Ovary (tissue), 9 donors: Measurements from ENCODE around the gene MORN1. TPM values are rescaled to one million over a fixed set of nuclear protein-coding genes. Genes with fewer than 3 reads are reported as not detected.

Source experiments
- DNase-seq, 5 donors: peaks; one replicate each; pipeline ENCODE4 v3.0.0-alpha.2; 2019 to 2020
- H3K27ac ChIP-seq, 2 donors: fragments of 200-600 bp; one replicate each; pipeline versions ENCODE4 v1.5.1 to v1.8.0; 2019 to 2022
- H3K27me3 ChIP-seq: fragments of 200-600 bp; one replicate; pipeline ENCODE4 v1.8.0; 2022
- H3K36me3 ChIP-seq: fragments of 200-600 bp; sonication (generic); one replicate; pipeline ENCODE4 v1.5.1; 2019
- H3K4me1 ChIP-seq: one replicate; pipeline ENCODE4 v1.8.1; 2013; ENCODE audit warnings: mild to moderate bottlenecking, moderate library complexity; ENCODE audit not compliant: insufficient read depth
- H3K4me3 ChIP-seq: fragments of 200-600 bp; sonication (generic); one replicate; pipeline ENCODE4 v1.5.1; 2017
- H3K9me3 ChIP-seq, 2 donors: fragments of 200-600 bp in 1 of 2; sonication (generic) in 1 of 2; one replicate each; pipeline versions ENCODE4 v1.5.1 to v1.8.1; 2013 to 2019; ENCODE audit warnings: mild to moderate bottlenecking in 1 of 2, moderate library complexity in 1 of 2
- CTCF ChIP-seq, 3 donors: fragments of 450-650 bp in 2 of 3; fragments of 200-600 bp in 1 of 3; IDR thresholded peaks; one replicate each; pipeline versions ENCODE4 v1.5.1 to v1.8.0; 2016 to 2022; ENCODE audit warnings: antibody characterized with exemption in 3 of 3, mild to moderate bottlenecking in 1 of 3
- EP300 ChIP-seq: sonication (generic); formaldehyde crosslinking; IDR thresholded peaks from one replicate; pipeline ENCODE4 v1.6.1; 2017; ENCODE audit warnings: antibody characterized with exemption
- POLR2A ChIP-seq: fragments of 450-650 bp; IDR thresholded peaks from one replicate; pipeline ENCODE4 v1.6.1; 2017; ENCODE audit warnings: antibody characterized with exemption, mild to moderate bottlenecking, moderate library complexity
- WGBS, 3 donors: extraction: QIAGEN DNeasy Blood & Tissue Kit in 1 of 3; methylation state at CpG; one replicate each; pipeline versions ENCODE4 v1.1.5 to v1.1.7; 2013 to 2017; 5-methylcytosine and 5-hydroxymethylcytosine counted together
- intact Hi-C, 4 donors: fragments of 100-400 bp; cut with DNase I; formaldehyde crosslinking; loops; one replicate each; pipeline versions ENCODE4 v1.11.0 to v1.15.1; 2022 to 2023
- polyA plus RNA-seq, 2 donors: library from polyadenylated mRNA; stranded (reverse); fragments of 200-250 nt in 1 of 2; fragments of 350-450 nt in 1 of 2; fragmentation: Illumina TruSeq in 1 of 2; extraction: RNeasy Lipid Tissue Mini Kit (QIAGEN cat#74804) in 1 of 2; gene quantifications; one replicate each; pipeline ENCODE4 v1.2.3, GENCODE V29; 2013 to 2014
- total RNA-seq, 7 donors: library from RNA; depleted of rRNA in 2 of 7; stranded (reverse); fragments of >200 nt in 2 of 7; fragmentation: NEBNext Ultra II Directional in 3 of 7; extraction: Animal tissue kit (Norgen Biotek cat#: 25700) in 3 of 7; gene quantifications; one replicate each; pipeline versions ENCODE4 v1.1.0 to v1.2.4, GENCODE V29; 2016 to 2023
- donor health status: DM: no; HTN: no; CAD: no; lungs with moderate emphysema.
- donor health status: DM: no; HTN: no; CAD: no.
- donor health status: Bipolar disorder and iron deficiency.
- donor health status: DM: yes; HTN: yes; CAD: no.
- donor health status: DM: no; HTN: no; CAD: no.
- donor health status: DM: yes; HTN: yes; CAD: no.

MORN1 gene
- total and polyA plus RNA-seq, 9 donors: 1.7 to 24.2 (median 17.7) TPM

DNA sequence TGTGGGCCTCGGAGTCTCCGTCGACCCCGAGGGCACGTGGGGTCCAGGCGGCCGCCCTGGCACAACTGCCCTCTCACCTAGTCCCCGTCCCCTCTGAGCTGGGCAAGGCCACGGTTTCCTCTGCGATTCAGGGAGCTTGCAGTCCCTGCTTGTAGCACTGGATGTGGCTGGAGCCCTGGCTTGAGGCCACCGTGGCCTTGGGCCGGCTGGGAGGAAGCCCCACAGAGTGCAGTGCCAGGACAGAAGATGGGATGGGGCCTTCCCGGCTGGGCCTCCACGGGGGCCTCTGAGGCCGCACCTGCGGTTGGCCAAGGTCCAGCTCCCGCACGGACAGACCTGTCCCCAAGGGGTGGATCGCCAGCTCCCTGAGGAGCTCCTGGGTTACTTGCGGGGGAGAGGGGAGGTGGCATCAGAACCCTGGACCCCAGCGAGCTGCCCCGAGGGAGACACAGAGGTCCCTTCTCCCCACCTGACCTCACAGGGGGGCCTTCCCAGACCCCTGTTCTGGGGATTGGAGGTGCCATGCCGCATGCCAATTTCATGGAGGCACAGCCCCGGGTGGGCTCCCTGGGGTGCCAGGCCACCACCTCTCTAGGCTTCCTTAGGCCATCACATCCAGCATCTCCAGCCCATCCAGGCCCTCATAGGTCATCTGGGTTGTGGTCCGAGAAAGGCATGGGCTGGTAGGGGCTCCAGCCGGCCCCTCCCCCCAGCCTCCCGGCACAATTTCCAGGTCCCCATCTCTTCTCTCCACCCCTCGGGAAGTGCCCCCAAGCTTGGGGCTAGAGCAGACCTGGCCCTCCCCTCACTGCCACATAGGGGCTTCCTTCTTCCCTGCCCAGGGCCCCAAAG is 80.8 kb downstream of the MORN1 start:
- H3K27me3 ChIP-seq: no peaks in the 10 kb centered on the region
- H3K4me1 ChIP-seq: peaks cover 25% of the 10 kb centered on the region
- no peaks in the 10 kb centered on the region for H3K36me3 ChIP-seq
- H3K27ac ChIP-seq: peak overlapping the region; percentile 61 to 75
- no peak for TF ChIP-seq CTCF (IDR thresholded peaks at IDR 0.05)
- TF ChIP-seq EP300: no peak
- no peak for TF ChIP-seq POLR2A
- no peaks in the 10 kb centered on the region for H3K9me3 ChIP-seq
- intact Hi-C loops: loop anchor here in 3 of 4 donors (5.0 to 10.0 kb wide), 3 partner anchors 78 to 116 kb away; partner anchors contain the start of gene FAAP20 (in 1 of the 3)
- H3K4me3 ChIP-seq: no peak overlapping the region
- peak; percentile 71 to 86 (median 78) for DNase-seq
- WGBS, 3 donors: 41 to 49% (median 45%) methylated on average over 27 to 28 of the region's 28 CpGs

DNA sequence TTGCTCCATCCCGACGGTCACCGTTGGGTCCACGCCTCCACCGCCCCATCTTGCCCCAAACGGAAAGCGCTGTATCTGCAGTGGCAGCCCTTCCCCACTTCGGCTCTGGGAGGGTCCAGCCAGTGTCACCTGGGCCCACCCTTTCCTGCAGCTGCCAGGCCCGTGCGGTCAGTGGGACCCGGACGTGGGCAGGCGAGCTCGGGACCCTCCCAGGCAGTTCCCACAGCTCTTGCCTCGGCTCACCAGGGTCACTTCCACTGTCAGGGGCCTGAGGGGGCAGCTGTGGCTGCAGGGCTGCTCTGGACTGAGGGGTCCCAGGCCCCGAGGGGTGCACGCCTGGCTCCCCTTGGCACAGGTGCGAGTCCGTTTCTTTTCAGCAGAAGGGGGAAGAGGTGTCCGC is 82.5 kb downstream of the MORN1 start:
- Histone ChIP-seq H3K36me3 (no peaks in the 10 kb centered on the region), H3K27ac (no peak overlapping the region), H3K27me3 (no peaks in the 10 kb centered on the region), H3K9me3 (no peaks in the 10 kb centered on the region), H3K4me1 (peaks cover 18% of the 10 kb centered on the region), H3K4me3 (no peak overlapping the region)
- TF ChIP-seq EP300 (no peak), POLR2A (no peak), CTCF (IDR thresholded peaks at IDR 0.05) (no peak)
- WGBS, 3 donors: 88 to 93% (median 90%) methylated on average over 20 of the region's 20 CpGs
- intact Hi-C loops: loop anchor here in 1 of 4 donors (5.0 kb wide), 1 partner anchor 77 kb away; no protein-coding TSS in a partner anchor
- no peak for DNase-seq

- no peak for TF ChIP-seq POLR2A
- TF ChIP-seq CTCF (IDR thresholded peaks at IDR 0.05): no peak
- no peak for TF ChIP-seq EP300
- H3K36me3 ChIP-seq: no peaks in the 10 kb centered on the region
- intact Hi-C loops: loop anchor here in 1 of 4 donors (5.0 kb wide), 1 partner anchor 76 kb away; no protein-coding TSS in a partner anchor
These were observed 83.4 kb downstream of the MORN1 start for GRCh38 chr1:2307972-2308371.

DNA sequence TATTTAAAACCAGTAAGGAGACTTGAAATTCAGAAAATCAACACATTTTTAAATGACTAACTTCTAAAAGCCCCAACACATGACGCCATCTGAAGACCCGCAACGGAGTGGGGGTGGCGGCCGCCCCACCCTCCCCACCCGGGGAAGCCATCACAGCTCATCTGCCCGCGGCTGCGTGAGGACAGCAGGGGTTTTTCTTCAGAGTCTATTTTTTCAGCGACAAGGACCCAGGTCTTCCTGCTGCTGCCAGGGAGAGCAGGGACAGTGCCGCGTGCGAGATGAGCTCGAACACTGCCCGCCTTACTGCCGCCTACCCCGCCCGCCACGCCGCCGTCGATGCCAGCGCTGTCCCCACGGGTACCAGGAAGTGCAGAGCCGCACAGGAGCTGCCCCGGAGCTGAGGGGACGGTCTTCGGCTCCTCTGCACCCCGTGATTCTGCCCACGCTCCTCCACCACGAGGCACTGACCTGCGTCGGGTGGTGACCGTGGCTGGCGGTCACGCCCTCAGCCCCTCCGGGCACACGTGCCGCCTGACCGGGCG is 84.2 kb downstream of the MORN1 start:
- WGBS, 3 donors: 92% methylated on average over 41 of the region's 41 CpGs
- peaks cover 11% of the 10 kb centered on the region for H3K4me1 ChIP-seq
- H3K36me3 ChIP-seq: no peaks in the 10 kb centered on the region
- H3K4me3 ChIP-seq: no peak overlapping the region
- no peak overlapping the region for H3K27ac ChIP-seq
- intact Hi-C loops: loop anchor here in 1 of 4 donors (5.0 kb wide), 1 partner anchor 75 kb away; no protein-coding TSS in a partner anchor
- H3K9me3 ChIP-seq: no peaks in the 10 kb centered on the region
- H3K27me3 ChIP-seq: no peaks in the 10 kb centered on the region
- no peak for DNase-seq
- TF ChIP-seq EP300 (no peak), POLR2A (no peak), CTCF (IDR thresholded peaks at IDR 0.05) (no peak)

More at GRCh38 chr1:2307972-2308371, 83.4 kb downstream of the MORN1 start:
- no peaks in the 10 kb centered on the region for H3K27me3 ChIP-seq
- H3K4me3 ChIP-seq: no peak overlapping the region
- H3K27ac ChIP-seq: no peak overlapping the region
- WGBS, 3 donors: 88 to 94% (median 91%) methylated on average over 15 of the region's 15 CpGs
- no peak for DNase-seq
- H3K4me1 ChIP-seq: peaks cover 18% of the 10 kb centered on the region
- no peaks in the 10 kb centered on the region for H3K9me3 ChIP-seq
